Stimulated activated CD8-positive, alpha-beta memory T cell treated with anti-CD3 and anti-CD28 coated beads, Interleukin-4, amount 100 ng/mL, for 24 hours (primary cell): ENCODE data around the gene KLHL17.
"Not testable (repeated sequence)": the region's sequence is repeated elsewhere in the genome, so short reads cannot be mapped to it uniquely, and the experiment has no call there.

Experiments
- DNase-seq: peaks from one replicate; pipeline ENCODE4 v3.0.0-alpha.2; 2020; ENCODE audit warnings: low read depth

The KLHL17 gene

GRCh38 chr1:937521-937920 is 22.9 kb upstream of the KLHL17 start:
- no peak for DNase-seq

DNA sequence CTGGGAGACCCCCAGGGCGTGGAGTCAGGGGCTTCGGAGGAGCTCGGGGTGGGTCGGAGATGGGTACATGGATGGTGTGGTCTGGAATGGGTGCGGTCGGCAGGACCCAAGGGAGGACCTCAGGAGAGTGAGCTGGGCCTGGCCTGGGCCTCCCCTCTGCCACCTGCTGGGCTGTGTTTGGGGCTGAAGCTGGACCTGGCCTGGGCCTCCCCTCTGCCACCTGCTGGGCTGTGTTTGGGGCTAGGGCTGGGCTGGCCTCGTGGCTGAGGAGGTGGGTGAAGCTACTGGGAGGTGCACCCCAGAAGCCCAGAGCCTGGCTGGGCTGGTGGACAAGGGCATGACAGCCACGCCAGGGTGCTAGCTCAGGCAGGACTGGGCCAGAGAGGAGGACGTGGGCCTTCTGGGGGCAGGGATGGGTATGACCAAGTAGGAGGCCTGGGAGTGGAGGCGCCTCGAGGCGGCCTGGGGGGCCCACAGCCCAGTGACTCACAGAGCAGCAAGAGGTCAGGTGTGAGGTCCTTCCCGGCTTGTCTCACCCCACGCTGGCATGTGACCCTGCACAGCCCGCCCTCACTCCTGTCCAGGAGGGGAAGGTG is 22.2 kb upstream of the KLHL17 start:
- no peak for DNase-seq

DNA sequence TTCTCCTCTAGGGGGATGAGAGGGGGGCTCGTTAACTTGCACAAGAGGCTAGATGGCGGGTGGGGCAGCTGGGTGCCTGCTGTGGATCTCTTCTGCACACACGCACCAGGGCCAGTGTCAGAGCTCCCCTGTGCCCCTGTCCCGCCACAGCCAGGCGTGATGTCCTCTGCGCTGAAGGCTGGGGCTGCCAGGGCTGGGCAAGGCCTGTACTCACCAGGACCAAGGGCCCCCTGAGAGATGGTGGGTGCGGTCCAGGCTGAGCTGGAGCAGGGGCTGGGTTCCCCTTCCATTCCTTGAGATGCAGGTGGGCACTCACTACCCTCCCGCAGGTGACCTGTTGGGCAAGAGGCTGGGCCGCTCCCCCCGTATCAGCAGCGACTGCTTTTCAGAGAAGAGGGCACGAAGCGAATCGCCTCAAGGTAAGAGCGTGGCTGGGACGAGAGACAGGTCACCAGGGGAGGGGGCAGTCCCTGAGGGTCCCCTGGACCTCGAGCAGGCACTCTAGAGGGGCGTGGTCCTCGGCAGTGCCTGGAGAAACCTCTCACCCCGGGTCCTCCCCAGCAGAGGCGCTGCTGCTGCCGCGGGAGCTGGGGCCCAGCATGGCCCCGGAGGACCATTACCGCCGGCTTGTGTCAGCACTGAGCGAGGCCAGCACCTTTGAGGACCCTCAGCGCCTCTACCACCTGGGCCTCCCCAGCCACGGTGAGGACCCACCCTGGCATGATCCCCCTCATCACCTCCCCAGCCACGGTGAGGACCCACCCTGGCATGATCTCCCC is 21.5 kb upstream of the KLHL17 start:
- no peak for DNase-seq

- DNase-seq: no peak
Observed at GRCh38 chr1:939511-940106, 20.8 kb upstream of the KLHL17 start.

DNA sequence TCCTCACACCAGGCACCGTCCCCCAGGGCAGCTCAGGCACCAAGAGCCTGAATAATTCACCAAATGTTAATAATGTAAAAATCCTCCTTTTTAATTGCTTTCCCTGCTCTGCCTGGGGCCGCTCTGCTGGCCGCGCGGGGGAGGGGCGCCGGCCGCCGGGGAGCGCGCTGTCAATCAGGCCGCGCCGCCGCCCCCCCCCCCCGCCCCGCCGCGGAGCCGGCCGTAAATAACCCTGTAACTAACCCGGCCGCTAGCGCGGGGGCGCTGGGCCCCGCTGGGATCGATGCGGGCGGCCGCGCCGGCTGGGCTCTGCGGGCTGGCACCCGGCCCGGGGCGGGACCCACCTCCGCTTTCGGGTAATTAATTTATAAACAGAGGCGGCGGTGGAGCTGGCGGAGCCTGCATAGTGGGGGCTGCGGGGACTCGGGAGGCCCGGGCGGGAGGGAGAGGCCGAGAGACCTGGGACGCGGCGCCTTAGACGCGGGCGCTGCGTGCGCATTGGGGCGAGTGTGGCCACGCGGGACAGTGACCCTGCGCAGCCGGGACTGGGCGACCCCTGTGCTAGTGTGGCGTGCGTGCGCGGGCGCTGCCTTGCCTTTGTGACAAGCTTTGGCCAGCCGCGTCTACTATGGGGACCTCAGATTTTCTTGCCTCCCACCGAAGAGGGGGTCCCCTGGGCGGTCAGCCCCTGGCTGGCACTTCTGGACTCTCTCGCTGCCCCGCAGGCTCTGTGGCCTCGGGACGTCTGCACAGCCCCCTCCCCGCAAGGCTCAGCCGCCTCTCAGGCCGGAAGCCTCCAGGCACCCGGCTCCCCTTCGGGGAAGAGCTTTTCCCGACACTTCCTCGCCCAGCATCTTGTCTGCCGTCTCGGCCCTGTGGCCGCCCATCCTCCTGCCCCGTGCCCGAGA is 20.0 kb upstream of the KLHL17 start:
- DNase-seq: no peak

- DNase-seq: no peak
Observed at GRCh38 chr1:941015-941587, 19.3 kb upstream of the KLHL17 start.

DNA sequence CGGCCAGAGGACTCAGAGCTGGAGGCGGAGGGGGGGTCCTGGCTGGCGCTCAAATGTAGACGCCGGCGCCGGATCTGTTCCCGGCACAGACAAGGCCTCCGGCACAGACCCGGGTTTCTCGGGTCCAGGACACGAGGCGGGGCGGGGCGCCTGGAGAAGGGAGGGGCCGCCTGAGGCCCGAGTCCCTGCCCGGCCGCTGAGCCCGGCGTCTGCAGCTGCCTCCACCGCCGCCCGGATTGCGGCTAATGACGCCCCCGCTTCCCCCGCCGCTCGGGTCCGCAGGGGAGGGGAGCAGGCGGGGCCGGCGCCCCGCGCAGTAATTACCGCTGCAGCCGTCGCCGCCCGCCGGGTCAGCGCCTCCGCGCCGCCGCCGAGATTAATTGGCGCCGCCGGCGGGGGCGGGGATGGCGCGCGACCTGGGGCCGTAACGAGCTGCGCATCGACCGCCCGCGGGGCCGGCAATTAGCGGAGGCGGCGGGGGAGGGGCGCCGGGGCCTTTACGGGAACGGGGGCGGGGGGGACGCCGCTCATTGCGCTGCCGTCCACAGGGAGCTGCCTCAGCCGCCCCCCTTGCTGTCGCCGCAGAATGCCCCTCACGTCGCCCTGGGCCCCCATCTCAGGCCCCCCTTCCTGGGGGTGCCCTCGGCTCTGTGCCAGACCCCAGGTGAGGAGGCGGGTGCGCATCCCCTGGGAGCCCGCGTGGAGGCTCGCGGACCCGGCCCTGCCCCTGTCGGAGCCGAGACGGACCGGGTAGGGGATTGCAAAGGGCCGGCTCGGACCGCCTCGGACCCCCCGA is 18.6 kb upstream of the KLHL17 start:
- no peak for DNase-seq

DNA sequence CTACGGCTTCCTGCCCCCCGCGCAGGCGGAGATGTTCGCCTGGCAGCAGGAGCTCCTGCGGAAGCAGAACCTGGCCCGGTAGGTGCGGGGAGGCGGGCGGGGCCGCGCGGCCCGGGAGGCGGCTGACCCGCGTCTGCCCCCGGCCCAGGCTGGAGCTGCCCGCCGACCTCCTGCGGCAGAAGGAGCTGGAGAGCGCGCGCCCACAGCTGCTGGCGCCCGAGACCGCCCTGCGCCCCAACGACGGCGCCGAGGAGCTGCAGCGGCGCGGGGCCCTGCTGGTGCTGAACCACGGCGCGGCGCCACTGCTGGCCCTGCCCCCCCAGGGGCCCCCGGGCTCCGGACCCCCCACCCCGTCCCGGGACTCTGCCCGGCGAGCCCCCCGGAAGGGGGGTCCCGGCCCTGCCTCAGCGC is 18.0 kb upstream of the KLHL17 start:
- no peak for DNase-seq

GRCh38 chr1:942864-943533 is 17.4 kb upstream of the KLHL17 start:
- DNase-seq: no peak

DNA sequence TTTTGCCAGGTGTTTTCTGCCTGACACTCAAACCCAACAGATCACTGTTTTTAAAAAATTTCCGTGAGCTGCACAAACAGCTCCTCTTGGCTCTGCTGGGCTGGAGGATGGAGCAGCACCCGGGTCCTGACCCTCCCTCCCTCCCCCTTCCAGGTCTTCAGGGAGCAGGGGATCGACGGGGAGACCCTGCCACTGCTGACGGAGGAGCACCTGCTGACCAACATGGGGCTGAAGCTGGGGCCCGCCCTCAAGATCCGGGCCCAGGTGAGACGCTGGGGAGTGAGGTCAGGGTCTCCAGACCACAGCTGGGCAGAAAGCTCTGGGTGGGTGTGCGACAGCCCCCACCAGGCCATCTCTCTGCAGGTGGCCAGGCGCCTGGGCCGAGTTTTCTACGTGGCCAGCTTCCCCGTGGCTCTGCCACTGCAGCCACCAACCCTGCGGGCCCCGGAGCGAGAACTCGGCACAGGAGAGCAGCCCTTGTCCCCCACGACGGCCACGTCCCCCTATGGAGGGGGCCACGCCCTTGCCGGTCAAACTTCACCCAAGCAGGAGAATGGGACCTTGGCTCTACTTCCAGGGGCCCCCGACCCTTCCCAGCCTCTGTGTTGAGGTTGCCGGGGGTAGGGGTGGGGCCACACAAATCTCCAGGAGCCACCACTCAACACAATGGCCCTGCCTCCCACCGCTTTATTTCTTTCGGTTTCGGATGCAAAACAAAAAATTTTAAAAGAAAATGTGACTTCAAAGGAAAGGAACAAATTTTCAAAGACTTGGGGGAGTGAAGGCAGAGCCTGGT is 16.6 kb upstream of the KLHL17 start:
- DNase-seq: no peak

DNA sequence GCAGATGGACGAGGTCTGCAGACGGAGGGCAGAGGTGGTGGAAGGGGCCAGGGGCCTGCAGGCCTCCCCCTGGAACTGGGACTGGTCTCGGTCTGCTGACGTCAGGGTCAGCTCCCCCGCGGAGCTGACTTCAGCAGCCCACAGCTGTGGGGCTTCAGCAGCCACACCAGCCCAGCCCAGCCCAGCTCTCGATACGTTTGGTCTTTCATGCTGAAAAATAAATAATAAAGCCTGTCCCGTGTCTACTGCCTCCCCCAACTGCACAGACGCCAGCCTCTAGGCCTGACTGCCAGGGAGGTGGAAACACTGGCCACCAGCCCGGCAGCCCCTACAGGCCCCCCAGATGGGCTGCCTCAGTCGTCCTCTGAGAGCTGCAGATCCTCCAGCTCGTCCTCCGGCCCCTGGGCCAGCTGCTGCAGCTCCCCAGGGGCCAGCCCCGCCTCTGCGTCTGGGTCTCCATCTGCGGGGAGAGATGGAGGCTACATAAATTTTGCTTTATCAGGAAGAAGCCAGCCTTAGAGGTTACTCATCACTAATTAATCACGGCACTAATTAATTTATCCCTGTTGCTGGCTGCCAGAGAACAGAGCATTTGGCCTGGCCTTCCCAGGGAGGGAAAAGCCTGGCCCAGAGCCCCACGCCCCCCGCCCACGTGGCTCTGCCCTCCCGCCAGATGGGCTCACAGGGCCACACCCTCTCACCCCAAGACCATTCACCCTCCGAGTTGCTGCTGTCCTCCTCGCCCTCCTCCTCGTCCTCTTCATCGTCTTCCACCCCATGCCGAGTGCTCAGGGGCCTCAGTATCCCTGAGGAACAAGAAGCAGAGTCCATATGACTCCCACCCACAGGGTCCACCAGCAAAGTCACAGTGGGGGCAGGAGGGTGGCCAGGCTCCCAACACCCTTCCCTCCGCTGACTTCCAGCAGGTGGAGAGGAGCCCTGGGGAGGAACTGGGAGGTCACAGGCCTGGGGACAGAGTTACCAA is 15.8 kb upstream of the KLHL17 start:
- no peak for DNase-seq

DNA sequence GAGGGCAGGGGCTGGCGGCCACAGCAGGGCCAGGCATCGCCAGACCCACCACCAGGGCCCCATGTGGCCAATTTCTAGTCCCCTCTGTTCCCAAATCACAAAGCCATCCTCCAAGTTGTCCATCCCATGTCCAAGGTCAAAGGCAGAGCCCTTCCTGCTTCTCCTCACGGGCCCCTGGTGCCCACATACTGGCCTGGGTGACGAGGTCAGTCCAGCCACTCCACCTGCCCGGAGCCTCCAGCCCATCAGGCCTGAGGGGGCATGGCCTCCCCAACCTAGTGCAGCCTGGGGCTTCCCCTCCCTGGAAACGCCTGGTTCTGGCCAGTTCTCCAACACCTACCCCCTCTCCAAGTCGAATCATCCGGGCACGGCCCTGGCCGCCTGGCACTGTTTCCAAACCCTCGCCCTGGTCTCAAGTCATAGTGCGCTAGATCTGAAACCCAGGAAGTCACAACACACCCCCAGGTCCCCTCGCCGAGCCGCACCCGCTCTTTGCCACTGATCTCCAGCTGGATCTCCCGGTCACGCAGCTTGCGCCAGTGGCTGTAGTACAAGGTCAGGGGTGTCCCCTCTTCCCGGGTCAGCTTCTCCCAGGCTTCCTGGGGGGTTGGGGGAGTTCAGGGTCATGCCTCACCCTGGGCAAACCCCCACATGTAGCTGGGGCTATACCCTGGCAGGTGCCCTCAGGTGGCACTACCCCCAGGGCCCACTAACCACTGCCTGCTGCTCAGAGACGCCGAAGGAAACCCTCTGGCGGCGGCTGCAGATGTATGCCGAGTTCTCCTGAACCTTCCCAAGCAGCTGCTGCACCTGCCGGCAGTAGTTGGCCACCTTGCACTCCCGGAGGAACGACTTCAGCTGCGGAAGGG is 14.5 kb upstream of the KLHL17 start:
- no peak for DNase-seq

DNA sequence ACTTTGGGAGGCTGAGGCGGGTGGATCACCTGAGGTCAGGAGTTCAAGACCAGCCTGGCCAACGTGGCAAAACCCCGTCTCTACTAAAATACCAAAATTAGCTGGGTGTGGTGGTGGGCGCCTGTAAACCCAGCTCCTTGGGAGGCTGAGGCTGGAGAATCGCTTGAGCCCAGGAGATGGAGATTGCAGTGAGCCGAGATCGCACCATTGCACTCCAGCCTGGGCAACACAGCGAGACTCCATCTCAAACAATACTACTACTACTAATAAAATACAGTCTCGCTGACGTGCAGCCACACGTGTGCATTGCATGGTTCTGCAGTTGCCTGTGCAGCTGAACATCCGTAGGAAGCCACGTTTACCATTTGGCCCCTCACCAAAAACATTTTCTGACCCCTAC is 13.6 kb upstream of the KLHL17 start:
- not testable (repeated sequence) for DNase-seq

DNA sequence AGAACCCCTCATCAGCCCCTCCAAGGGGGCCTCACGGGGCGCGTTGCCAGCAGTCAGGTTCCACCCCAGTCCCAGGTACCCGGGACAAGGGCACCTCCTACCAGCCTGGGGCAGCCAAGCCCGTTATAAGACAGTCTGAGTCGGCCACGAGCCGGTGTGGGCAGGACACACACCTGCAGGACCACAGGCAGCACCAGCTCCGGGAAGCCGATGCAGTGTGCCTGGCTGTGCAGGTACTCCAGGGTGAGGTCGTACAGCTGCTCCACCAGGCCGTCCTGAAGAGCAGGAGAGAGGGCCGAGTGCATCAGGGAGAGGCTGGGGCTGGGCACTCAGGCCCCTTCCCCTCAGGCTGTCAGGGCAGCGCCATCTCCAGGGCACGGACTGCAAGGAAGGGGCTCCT is 12.4 kb upstream of the KLHL17 start:
- DNase-seq: no peak

- DNase-seq: no peak
Observed at GRCh38 chr1:950268-950667, 10.1 kb upstream of the KLHL17 start.

DNA sequence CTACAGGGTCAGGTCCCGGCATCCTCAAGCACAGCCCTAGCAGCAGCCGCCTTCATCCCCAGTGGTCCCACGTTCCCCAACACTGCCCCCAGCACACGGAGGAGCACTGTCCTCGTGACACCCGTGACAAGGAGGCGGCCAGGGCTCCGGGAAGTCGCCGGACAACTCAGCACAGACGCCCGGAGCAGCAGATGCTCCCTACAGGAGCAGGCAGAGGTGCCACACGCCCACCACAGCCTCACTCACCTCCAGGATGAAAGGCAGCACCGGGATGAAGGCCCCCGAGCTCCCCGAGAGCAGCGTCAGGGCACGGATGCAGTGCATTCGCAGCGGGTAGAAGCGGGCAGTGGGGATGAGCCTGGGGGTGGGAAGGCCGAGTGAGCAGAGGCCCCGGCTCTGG is 9.5 kb upstream of the KLHL17 start:
- no peak for DNase-seq

DNA sequence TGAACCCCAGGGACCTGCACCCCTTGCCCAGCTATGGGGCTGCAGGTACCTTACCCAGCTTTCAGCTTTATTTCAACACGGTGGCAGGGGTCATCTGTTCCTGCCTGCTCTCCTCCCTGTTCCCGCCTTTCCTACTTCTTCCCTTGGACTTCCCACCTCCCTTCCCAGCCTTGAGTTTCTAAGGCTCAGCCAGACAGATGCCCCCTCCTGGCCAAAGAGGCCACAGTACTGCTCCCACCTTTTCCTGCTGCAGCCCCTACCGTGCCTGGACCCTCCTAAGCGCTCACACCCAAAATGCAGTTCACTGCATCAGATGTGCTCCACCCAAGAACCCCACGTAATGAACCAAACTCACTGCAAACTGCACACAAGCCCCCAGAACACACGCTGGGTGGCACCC is 9.0 kb upstream of the KLHL17 start:
- no peak for DNase-seq

DNA sequence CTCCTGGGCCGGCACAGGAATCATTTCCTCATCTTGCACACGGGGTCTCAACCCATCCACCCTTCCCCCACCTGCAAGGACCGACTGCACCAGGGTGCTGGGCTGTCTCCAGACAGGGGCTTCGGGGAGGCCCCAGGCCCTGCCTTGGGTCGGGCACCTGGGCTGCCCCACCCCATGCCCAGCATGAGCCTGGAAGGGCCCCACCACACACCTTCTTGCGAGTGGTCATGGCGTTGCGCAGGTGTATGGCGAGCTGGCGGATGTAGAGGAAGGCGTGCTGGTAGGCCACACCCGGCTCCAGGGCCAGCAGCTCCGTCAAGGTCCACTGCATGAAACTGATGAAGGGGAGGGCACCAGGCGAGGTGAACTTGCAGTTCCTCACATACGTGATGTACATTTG is 8.2 kb upstream of the KLHL17 start:
- no peak for DNase-seq
